ENCODE measurements around the gene MCHR2. TPM values are rescaled to one million over a fixed set of nuclear protein-coding genes. Genes with fewer than 3 reads are reported as not detected.

Gene MCHR2
- total RNA-seq, 1 donor from 2014 or later = not detected

GRCh38 chr6:99905209-99906106, 88.6 kb downstream of the MCHR2 start:
- Histone ChIP-seq H3K9me3 (ENCODE audit: insufficient read depth, low read depth, low read length) (no peaks in the 10 kb centered on the region), H2AFZ (ENCODE audit: low read depth, low read length) (no peak overlapping the region), H3K79me2 (ENCODE audit: insufficient read depth, low read length) (no peaks in the 10 kb centered on the region), H3K4me1 (ENCODE audit: insufficient read depth, low read length) (no peaks in the 10 kb centered on the region), H3K4me2 (ENCODE audit: low read length) (no peak overlapping the region), H3K9ac (ENCODE audit: low read length) (no peak overlapping the region), H3K4me3 (ENCODE audit: insufficient read depth, low read depth, low read length) (no peak overlapping the region), H4K20me1 (ENCODE audit: insufficient read depth, low read length) (no peaks in the 10 kb centered on the region), H3K27me3 (ENCODE audit: insufficient read depth, low read length) (no peaks in the 10 kb centered on the region), H3K27ac (ENCODE audit: low read depth, low read length) (no peak overlapping the region), H3K36me3 (ENCODE audit: insufficient read depth, low read length) (no peaks in the 10 kb centered on the region)
- Mint-ChIP-seq H3K9me3 (ENCODE audit: unreplicated experiment) (no peaks in the 10 kb centered on the region), H3K27ac (ENCODE audit: unreplicated experiment) (no peak overlapping the region), H3K36me3 (ENCODE audit: low read depth, unreplicated experiment) (no peaks in the 10 kb centered on the region), H3K27me3 (ENCODE audit: low read depth, unreplicated experiment) (no peaks in the 10 kb centered on the region), H3K4me1 (ENCODE audit: low read depth, unreplicated experiment) (no peaks in the 10 kb centered on the region), H3K4me3 (ENCODE audit: unreplicated experiment) (no peak overlapping the region)
- peak; percentile 19 for DNase-seq (ENCODE audit: low read depth)
- FAIRE-seq = no peak
- peak; percentile 46 for TF ChIP-seq CTCF (IDR thresholded peaks at IDR 0.05; ENCODE audit: insufficient read depth, low read depth, low read length)
- no peak for TF ChIP-seq EZH2 (IDR thresholded peaks at IDR 0.05; ENCODE audit: insufficient read depth, low read length)

GRCh38 chr6:99901596-99902384, 92.2 kb downstream of the MCHR2 start:
- TF ChIP-seq EZH2 (IDR thresholded peaks at IDR 0.05; ENCODE audit: insufficient read depth, low read length) (no peak), CTCF (IDR thresholded peaks at IDR 0.05; ENCODE audit: insufficient read depth, low read depth, low read length) (no peak)

More at GRCh38 chr6:99901596-99902384, 92.2 kb downstream of the MCHR2 start:
- Histone ChIP-seq H3K79me2 (ENCODE audit: insufficient read depth, low read length) (no peaks in the 10 kb centered on the region), H3K9ac (ENCODE audit: low read length) (no peak overlapping the region), H3K27me3 (ENCODE audit: insufficient read depth, low read length) (no peaks in the 10 kb centered on the region), H3K36me3 (ENCODE audit: insufficient read depth, low read length) (no peaks in the 10 kb centered on the region), H4K20me1 (ENCODE audit: insufficient read depth, low read length) (no peaks in the 10 kb centered on the region), H3K4me3 (ENCODE audit: insufficient read depth, low read depth, low read length) (no peak overlapping the region), H3K4me2 (ENCODE audit: low read length) (no peak overlapping the region), H3K27ac (ENCODE audit: low read depth, low read length) (no peak overlapping the region), H2AFZ (ENCODE audit: low read depth, low read length) (no peak overlapping the region), H3K9me3 (ENCODE audit: insufficient read depth, low read depth, low read length) (no peaks in the 10 kb centered on the region), H3K4me1 (ENCODE audit: insufficient read depth, low read length) (no peaks in the 10 kb centered on the region)
- Mint-ChIP-seq H3K9me3 (ENCODE audit: unreplicated experiment) (no peaks in the 10 kb centered on the region), H3K4me1 (ENCODE audit: low read depth, unreplicated experiment) (no peaks in the 10 kb centered on the region), H3K27me3 (ENCODE audit: low read depth, unreplicated experiment) (no peaks in the 10 kb centered on the region), H3K4me3 (ENCODE audit: unreplicated experiment) (no peak overlapping the region), H3K27ac (ENCODE audit: unreplicated experiment) (no peak overlapping the region), H3K36me3 (ENCODE audit: low read depth, unreplicated experiment) (no peaks in the 10 kb centered on the region)
- DNase-seq (ENCODE audit: low read depth) (no peak), FAIRE-seq (no peak)

Data from astrocyte (in vitro differentiated cells and primary cell).